ENCODE results near the gene CPA5. TPM values are rescaled to one million over a fixed set of nuclear protein-coding genes. Genes with fewer than 3 reads are reported as not detected.

CPA5 gene
- total and polyA plus RNA-seq, 2 donors (not counting 3 experiments of a cell fraction or from before 2014, with no cell fraction given), result not detected

DNA sequence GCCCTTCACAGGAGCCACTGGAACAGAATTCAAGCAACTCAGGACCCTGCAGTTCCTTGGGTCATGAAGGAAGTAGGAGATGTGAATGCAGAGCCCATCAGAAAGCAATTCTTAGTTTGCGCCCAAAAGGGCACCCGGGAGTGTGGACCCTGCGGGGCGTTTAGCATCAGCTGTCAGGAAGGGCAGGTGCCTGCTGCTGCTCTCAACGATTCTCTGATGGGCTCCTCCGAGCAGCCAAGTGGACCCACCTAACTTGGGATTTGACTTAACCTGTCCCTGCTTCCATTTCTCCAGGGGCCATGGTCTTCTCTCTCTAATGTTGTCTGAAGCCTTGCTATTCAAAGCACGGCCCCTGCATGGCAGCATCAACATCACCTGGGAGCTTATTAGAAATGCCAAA lies 17.1 kb downstream of the CPA5 start:
- H3K9me1 ChIP-seq (replicated peaks; ENCODE audit: control insufficient read depth, extremely low read depth, insufficient read depth, low read length), result no peaks in the 10 kb centered on the region
- no peak overlapping the region for H2AFZ ChIP-seq (ENCODE audit: low read depth, low read length)
- dilution Hi-C loops (cut with MboI; ENCODE audit: extremely low pct_ligation_motif_present, low sequenced_read_pairs) (no loop called here), intact Hi-C loops (cut with micrococcal nuclease) (no loop called here)
- no peaks in the 10 kb centered on the region for H4K20me1 ChIP-seq (replicated peaks; ENCODE audit: control insufficient read depth, extremely low read depth, insufficient read depth, low read length)
- no peak overlapping the region for H3K27ac ChIP-seq (ENCODE audit: insufficient read depth, low read depth, low read length)
- no peak for DNase-seq (ENCODE audit: low read depth, low spot score)
- no peak overlapping the region for H3K4me2 ChIP-seq (ENCODE audit: insufficient read depth, low read length)
- H3K4me1 ChIP-seq (ENCODE audit: control insufficient read depth, extremely low read depth, insufficient read depth, low read length), result peaks cover 1% of the 10 kb centered on the region
- H3K9me3 ChIP-seq (replicated peaks; ENCODE audit: control insufficient read depth, insufficient read depth, low read length), result no peaks in the 10 kb centered on the region
- ChIA-PET POLR2A (no interaction called here), CTCF (no interaction called here)
- no peak for FAIRE-seq
- no peaks in the 10 kb centered on the region for H3K79me2 ChIP-seq (ENCODE audit: control insufficient read depth, insufficient read depth, low read length)
- H3K4me3 ChIP-seq (replicated peaks in 1 of 3; ENCODE audit: insufficient read depth in 1 of 3, low read depth in 1 of 3, low read length in 3 of 3), result no peak overlapping the region
- no peak overlapping the region for H3K9ac ChIP-seq (replicated peaks; ENCODE audit: extremely low read depth, insufficient read depth, low read length)
- no peaks in the 10 kb centered on the region for H3K36me3 ChIP-seq (ENCODE audit: control insufficient read depth in 2 of 2, extremely low read depth in 1 of 2, insufficient read depth in 2 of 2, low read length in 2 of 2)
- TF ChIP-seq JUN (IDR thresholded peaks at IDR 0.05; ENCODE audit: borderline replicate concordance, insufficient read depth, insufficient read length, low read depth), result no peak
- TF ChIP-seq CTCF (IDR thresholded peaks at IDR 0.05; ENCODE audit: extremely low read depth in 1 of 2, insufficient read depth in 1 of 2, low read depth in 1 of 2, low read length in 2 of 2), result no peak
- TF ChIP-seq GATA2 (IDR thresholded peaks at IDR 0.05; ENCODE audit: insufficient read depth, insufficient read length, low read depth, low read length), result no peak
- TF ChIP-seq FOS (IDR thresholded peaks at IDR 0.05; ENCODE audit: borderline replicate concordance, insufficient read depth, low read length), result no peak
- BruUV-seq (replicated peaks), result no TSS peak
- no peaks in the 10 kb centered on the region for H3K27me3 ChIP-seq (ENCODE audit: control insufficient read depth in 2 of 2, insufficient read depth in 2 of 2, low read length in 2 of 2)

DNA sequence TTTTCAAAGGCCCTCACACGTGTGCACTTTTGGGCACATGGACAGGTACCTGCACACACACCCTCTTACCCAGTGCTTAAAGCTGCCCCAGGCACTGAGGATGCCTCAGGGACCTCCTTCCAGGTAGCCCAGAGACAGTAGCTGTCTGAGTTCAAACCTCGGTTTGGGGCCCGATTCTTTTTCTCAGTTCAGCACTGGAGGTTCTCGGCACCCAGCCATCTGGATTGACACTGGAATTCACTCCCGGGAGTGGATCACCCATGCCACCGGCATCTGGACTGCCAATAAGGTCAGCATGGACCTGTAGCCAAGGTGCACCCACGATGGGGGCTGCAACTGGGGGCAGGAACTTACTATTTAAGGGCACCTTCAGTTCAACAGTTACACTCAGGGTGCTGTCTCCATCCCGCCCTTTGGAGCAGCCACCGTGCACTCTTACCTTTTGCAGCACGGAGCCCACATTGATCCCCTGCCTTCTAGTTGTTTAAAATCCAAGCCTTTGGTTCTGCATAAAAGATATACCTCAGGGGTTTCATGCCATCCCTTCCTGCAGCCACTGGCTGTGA lies 17.7 kb downstream of the CPA5 start:
- Histone ChIP-seq H3K27me3 (ENCODE audit: control insufficient read depth in 2 of 2, insufficient read depth in 2 of 2, low read length in 2 of 2) (no peaks in the 10 kb centered on the region), H3K9me1 (replicated peaks; ENCODE audit: control insufficient read depth, extremely low read depth, insufficient read depth, low read length) (no peaks in the 10 kb centered on the region), H4K20me1 (replicated peaks; ENCODE audit: control insufficient read depth, extremely low read depth, insufficient read depth, low read length) (no peaks in the 10 kb centered on the region), H2AFZ (ENCODE audit: low read depth, low read length) (no peak overlapping the region), H3K4me3 (replicated peaks in 1 of 3; ENCODE audit: insufficient read depth in 1 of 3, low read depth in 1 of 3, low read length in 3 of 3) (no peak overlapping the region), H3K36me3 (ENCODE audit: control insufficient read depth in 2 of 2, extremely low read depth in 1 of 2, insufficient read depth in 2 of 2, low read length in 2 of 2) (no peaks in the 10 kb centered on the region), H3K79me2 (ENCODE audit: control insufficient read depth, insufficient read depth, low read length) (no peaks in the 10 kb centered on the region), H3K27ac (ENCODE audit: insufficient read depth, low read depth, low read length) (no peak overlapping the region), H3K9ac (replicated peaks; ENCODE audit: extremely low read depth, insufficient read depth, low read length) (no peak overlapping the region), H3K9me3 (replicated peaks; ENCODE audit: control insufficient read depth, insufficient read depth, low read length) (no peaks in the 10 kb centered on the region), H3K4me1 (ENCODE audit: control insufficient read depth, extremely low read depth, insufficient read depth, low read length) (no peaks in the 10 kb centered on the region), H3K4me2 (ENCODE audit: insufficient read depth, low read length) (no peak overlapping the region)
- intact Hi-C loops (cut with micrococcal nuclease) (no loop called here), dilution Hi-C loops (cut with MboI; ENCODE audit: extremely low pct_ligation_motif_present, low sequenced_read_pairs) (no loop called here)
- no peak for DNase-seq (ENCODE audit: low read depth, low spot score)
- CTCF ChIA-PET, result no interaction called here
- no peak for FAIRE-seq
- POLR2A ChIA-PET, result no interaction called here
- no peak for TF ChIP-seq POLR2AphosphoS5 (IDR thresholded peaks at IDR 0.05; ENCODE audit: insufficient read depth, low read depth, low read length)
- no peak for TF ChIP-seq EZH2 (IDR thresholded peaks at IDR 0.05; ENCODE audit: borderline replicate concordance, low read depth, low read length, severe bottlenecking)
- no peak for TF ChIP-seq FOS (IDR thresholded peaks at IDR 0.05; ENCODE audit: borderline replicate concordance, insufficient read depth, low read length)
- no peak for TF ChIP-seq GATA2 (IDR thresholded peaks at IDR 0.05; ENCODE audit: insufficient read depth, insufficient read length, low read depth, low read length)
- TF ChIP-seq CTCF (IDR thresholded peaks at IDR 0.05; ENCODE audit: extremely low read depth in 1 of 2, insufficient read depth in 1 of 2, low read depth in 1 of 2, low read length in 2 of 2), result no peak
- no peak for TF ChIP-seq POLR2A (IDR thresholded peaks at IDR 0.05; ENCODE audit: low read depth, low read length)
- no peak for TF ChIP-seq JUN (IDR thresholded peaks at IDR 0.05; ENCODE audit: borderline replicate concordance, insufficient read depth, insufficient read length, low read depth)
- TF ChIP-seq, protein P1, sequence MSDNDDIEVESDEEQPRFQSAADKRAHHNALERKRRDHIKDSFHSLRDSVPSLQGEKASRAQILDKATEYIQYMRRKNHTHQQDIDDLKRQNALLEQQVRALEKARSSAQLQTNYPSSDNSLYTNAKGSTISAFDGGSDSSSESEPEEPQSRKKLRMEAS (IDR thresholded peaks at IDR 0.05; ENCODE audit: insufficient read depth, insufficient read length), result no peak
- TF ChIP-seq MYC (IDR thresholded peaks at IDR 0.05; ENCODE audit: low read depth, low read length), result no peak
- no TSS peak for BruUV-seq (replicated peaks)
